ENCODE measurements around the gene EZH2.

- no peak for TF ChIP-seq CTCF (IDR thresholded peaks at IDR 0.05; ENCODE audit: extremely low read depth in 1 of 2, insufficient read depth in 1 of 2, low read depth in 1 of 2, low read length in 2 of 2)
- no peak for TF ChIP-seq MAX (IDR thresholded peaks at IDR 0.05; ENCODE audit: insufficient read depth, insufficient read length)
- TF ChIP-seq POLR2A (IDR thresholded peaks at IDR 0.05; ENCODE audit: low read depth, low read length) = no peak
- TF ChIP-seq POLR2AphosphoS5 (IDR thresholded peaks at IDR 0.05; ENCODE audit: insufficient read depth, low read depth, low read length) = no peak
Observed at GRCh38 chr7:148866362-148866761, 17.7 kb downstream of the EZH2 start.
